ENCODE results near the gene AKR1C3.
"Not testable (repeated sequence)": the region's sequence is repeated elsewhere in the genome, so short reads cannot be mapped to it uniquely, and the experiment has no call there.

The AKR1C3 gene

DNA sequence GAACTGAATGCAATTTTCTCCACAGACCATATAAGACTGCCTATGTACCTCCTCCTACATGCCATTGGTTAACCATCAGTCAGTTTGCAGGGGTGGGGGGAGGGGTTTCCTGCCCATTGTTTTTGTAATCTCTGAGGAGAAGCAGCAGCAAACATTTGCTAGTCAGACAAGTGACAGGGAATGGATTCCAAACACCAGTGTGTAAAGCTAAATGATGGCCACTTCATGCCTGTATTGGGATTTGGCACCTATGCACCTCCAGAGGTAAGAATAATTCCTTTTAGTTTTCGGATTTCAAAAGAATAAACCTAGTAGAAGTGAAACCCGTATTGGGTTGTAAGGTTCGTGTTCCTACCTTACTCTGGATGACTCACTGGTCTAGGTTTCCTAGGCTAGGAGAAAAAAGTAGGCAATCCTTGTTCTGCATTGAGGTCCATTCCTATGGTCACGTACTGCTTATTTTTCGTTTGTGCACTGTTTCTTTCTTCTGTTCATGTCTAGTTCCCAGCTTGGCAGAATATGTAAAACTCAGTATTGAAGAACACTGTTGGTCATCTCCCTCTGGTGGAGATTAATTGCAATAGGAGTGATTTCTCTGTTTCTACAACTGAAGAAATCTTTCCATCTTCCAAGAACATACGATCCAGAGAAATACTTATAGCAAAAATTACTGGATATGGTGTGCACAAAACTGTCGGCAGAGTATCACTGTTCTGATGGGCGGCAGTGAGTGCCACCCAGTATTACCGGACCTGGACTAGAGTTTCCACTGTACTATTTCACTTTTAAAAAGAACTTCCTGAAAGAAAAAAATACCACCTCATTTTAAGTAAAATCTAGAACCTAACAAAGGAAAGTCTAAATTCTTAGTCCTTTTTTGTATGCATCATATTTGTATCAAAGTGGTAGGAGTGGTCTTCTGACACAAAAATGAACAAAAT lies at the start of gene AKR1C3:
Gene AKR1C3, plus strand, starts transcription at position 150 of the 941 bp plus-strand sequence. Its CDS starts 31 bp downstream, at position 181.
- no peak for DNase-seq (ENCODE audit: low read depth in 2 of 2)

DNA sequence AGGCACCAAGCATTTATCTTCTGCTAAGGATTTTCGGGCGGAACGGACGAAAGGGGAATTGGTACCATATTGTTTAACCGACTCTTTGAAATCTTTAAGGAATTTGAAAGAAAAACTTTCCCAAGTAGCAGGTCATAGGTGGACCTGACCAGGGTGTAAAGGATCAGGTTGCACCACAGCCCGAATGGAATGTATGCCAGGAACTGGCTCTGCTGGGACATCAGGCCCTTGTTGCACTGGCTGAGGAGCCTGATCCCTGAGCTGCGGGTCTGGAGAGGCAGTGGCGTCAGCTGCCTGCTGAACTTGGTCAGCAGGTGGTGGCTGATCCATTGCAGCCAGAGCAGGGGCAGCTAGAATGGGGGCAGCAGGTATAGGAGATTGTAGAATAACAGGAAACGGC lies 49.1 kb upstream of the AKR1C3 start:
- DNase-seq (ENCODE audit: low read depth in 2 of 2) = no peak

DNA sequence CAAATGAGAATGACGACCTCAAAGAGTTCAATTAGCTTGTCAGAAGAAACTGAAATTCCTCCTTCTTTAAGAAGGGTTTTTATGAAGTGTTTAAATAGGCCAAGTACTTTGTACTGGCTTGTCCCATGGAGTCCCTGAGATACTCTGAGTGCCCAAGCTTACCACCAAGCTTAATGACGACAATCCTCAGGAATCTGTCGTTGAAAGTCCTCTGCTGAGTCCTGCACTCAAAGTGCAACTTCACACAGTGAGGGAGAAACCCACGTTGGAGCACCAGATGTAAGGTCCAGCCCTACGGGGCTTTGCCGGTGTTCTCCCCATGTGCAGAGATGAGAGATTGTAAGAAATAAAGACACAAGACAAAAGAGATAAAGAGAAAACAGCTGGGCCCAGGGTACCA lies 47.8 kb upstream of the AKR1C3 start:
- DNase-seq (ENCODE audit: low read depth in 2 of 2) = no peak

DNA sequence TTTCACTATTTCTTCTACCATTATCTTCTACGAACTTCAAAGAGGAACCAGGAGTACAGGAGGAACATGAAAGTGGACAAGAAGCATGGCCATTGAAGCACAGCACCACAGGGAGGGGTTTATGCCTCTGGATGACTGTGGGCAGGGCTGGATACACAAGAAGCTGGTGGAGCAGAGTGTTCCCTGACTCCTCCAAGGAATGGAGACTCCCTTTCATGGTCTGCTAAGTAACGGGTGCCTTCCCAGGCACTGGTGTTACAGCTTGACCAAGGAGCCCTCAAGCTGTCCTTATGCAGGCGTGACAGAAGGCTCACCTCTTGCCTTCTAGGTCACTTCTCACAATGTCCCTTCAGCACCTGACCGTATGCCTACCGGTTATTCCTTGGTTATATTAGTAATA lies 47.2 kb upstream of the AKR1C3 start:
- not testable (repeated sequence) for DNase-seq (ENCODE audit: low read depth in 2 of 2)

DNA sequence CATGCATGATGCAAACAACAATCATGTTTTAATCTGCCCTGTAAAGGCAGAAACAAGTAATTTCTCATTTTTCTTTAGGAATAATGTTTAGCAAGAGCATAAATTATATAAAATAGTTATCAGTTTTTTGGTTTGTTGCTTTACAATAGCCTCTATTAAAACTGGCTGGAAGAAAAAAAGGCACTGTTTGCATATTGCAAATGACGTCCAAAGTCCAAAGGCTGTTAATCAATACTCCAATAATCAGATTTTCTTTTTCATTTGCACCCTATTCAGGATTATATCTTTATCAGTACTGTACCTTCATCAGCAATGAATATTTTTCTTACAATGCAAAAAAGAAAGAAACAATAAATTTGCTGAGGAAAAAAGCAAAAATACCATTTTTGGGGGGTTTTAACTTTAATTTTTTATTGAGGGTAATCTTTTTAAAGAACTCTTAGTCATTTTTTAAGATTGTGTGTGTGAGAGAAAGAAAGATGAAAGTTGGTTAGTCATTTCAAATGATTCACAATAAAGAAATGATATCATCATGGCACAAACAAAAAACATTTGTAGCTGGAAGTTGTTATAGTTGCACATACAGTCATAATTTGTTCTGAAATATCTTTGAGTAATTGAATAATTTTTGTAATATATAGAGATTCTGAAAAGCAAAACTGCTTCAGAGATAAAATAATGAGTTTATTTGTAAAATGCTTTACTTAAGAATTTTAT lies 46.1 kb upstream of the AKR1C3 start:
- DNase-seq (ENCODE audit: low read depth in 2 of 2) = no peak

DNA sequence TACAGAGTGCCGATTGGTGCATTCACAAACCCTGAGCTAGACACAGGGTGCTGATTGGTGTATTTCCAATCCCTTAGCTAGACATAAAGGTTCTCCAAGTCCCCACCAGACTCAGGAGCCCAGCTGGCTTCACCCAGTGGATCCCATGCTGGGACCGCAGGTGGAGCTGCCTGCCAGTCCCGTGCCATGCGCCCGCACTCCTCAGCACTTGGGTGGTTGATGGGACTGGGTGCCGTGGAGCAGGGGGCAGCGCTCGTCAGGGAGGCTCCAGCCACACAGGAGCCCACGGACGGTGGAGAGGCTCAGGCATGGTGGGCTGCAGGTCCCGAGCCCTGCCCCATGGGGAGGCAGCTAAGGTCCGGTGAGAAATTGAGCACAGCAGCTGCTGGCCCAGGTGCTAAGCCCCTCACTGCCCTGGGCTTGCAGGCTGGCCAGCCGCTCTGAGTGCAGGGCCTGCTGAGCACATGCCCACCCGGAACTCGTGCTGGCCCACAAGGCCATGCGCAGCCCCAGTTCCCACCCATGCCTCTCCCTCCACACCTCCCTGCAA lies 41.2 kb upstream of the AKR1C3 start:
- DNase-seq (ENCODE audit: low read depth in 2 of 2) = not testable (repeated sequence)

DNA sequence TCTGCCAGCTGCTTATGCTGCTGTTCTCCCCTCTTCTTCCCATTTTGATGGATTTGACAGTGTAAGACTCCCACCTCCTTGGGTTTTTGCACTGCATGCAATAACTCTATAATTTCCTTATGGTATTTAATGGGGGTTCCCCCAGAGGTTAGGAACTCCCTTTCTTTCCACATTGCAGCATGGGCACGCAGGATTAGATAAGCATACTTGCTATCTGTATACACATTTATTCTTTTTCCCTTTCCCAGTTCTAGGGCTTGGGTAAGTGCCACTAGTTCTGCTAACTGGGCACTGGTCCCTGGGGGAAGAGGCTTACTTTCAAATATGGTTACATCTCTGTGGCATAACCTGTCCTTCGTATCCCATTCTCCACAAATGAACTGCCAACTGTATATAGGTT lies 39.4 kb upstream of the AKR1C3 start:
- not testable (repeated sequence) for DNase-seq (ENCODE audit: low read depth in 2 of 2)

DNA sequence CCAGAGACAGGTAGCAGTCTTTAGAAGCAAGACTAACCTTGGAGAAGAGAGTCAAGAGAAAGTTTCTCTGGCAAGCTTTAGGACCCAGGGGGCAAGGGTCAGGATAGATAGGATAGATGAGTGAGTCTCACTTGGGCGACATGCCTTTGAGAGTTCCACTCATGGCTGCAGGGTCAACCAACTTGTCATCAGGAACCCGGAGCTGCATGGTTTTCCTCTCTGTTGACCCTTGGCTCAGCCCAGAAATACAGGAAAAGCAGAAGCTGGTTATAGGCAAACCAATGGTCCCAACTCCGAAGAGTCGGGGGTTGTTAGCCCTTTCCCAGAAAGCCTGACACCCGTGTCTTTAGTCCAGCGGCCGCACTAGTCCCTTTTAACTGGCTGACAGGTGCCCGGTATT lies 34.9 kb upstream of the AKR1C3 start:
- not testable (repeated sequence) for DNase-seq (ENCODE audit: low read depth in 2 of 2)

DNA sequence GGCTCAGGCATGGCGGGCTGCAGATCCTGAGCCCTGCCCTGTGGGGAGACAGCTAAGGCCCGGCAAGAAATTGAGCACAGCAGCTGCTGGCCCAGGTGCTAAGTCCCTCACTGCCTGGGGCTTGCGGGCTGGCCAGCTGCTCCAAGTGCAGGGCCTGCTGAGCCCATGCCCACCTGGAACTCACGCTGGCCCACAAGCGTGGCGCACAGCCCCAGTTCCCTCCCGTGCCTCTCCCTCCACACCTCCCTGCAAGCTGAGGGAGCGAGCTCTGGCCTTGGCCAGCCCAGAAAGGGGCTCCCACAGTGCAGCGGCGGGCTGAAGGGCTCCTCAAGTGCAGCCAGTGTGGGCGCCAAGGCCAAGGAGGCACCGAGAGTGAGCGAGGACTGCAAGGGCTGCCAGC lies 33.4 kb upstream of the AKR1C3 start:
- not testable (repeated sequence) for DNase-seq (ENCODE audit: low read depth in 2 of 2)

DNA sequence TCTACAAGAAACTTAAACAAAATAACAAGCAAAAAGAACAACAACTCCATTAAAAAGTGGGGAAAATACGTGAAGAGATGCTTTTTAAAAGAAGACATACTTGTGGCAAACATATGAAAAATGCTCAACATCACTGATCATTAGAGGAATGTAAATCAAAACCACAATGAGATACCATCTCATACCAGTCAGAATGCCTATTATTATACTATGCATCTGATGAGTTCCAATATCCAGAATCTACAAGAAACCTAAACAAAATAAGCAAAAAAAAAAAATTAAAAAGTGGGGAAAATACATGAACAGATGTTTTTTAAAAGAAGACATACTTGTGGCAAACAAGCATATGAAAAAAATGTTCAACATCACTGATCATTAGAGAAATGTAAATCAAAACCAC lies 29.6 kb upstream of the AKR1C3 start:
- no peak for DNase-seq (ENCODE audit: low read depth in 2 of 2)

DNA sequence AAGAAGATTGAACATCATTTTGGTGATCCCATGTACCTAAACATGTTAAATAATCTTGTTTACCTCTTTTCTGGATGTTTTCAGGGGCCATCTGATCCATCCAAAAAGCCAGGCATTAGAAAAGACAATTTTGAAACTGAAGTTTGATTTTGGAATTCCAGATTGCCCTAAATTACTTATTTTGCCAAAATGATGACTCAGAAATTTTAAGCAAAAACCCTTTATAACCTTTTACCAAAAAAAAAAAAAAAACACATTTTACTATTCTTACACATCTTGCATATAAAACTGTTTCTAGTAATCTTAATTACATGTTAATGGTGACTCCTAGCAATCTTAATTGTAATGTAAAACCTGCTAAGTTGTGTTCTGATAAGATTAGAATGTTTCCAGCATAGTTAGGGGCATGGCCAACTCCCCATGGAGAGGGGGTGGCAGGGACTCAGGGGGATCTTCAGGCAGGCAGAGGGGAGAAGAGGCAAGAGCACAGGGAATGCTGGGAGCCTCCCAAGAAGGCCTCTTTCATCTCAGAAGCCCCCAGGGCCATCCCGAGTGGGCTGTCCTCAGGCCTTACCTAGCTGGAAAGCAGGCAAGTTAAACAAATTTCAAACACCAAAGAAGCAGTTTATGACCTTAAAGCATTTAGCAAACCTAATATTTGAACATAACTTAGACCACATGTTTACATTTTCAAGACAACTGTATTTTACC lies 25.8 kb upstream of the AKR1C3 start:
- no peak for DNase-seq (ENCODE audit: low read depth in 2 of 2)

DNA sequence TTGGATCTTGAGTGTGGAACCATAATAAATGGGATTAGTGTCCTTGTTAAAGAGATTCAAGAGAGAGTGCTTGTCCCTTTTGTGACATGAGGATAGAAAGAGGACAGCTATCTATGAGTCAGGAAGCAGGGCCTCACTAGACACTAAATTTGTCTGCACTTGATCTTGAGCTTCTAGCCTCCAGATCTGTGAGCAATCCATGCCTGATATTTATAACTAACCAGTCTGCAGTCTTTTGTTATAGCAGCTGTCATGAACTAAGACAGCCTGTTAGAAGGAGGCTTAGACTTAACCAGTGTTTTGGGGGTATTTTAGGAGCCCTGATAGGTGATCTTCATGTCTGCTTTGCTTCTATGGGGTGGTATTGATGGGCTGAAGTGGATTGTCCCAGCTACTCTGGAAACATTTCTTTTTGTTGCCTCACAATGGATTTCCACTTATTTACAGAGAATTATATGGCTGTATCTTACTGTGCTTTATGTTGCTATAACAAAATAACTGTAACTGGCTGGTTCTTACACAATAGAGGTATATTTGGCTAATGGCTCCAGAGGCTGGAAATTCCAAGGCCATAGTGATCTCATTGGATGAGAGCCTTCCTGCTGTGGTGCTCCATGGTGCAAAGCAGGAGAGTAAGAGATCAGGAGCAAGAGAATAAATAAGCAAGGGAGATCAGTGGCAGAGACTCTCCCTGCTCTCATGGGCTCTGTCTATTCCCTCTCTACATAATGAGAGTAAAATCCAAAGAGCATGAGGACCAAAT lies 23.4 kb upstream of the AKR1C3 start:
- DNase-seq (ENCODE audit: low read depth in 2 of 2) = no peak

DNA sequence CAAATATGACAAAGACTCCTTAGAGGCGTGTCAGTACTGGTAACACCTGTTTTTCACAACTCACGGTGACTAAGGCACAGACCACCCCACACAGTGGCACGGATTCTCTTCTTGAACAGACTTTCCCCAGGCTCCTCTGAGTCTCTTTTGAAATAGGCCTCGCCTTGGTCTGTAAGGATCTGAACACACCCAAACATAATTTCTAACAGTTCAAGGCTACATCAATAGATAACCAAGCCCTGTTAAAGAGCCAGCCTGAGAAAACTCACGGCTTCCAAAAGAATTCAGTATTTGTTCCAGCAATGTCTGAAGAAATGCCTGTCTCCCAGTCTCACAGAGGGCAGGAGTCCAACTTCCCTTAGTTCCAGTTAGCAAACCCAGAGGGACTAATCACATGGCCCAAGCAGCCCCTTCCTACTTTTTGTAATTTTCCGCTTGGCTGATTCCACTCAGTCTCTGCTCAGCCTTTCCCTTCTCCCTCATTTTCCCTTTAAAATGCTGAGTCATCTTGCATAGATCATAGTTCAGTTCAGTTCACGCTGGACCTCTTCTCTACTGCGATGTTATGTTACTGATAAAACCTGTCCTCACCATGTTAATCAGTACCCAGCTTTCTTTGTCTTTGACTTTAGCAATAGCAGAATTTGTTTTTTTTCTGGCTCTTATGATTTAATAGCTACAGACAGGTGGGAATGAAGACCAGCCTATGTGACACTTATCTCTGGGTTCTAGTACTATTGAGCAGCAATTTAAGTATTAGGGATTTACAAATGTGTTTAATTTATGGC lies 22.6 kb upstream of the AKR1C3 start:
- DNase-seq (ENCODE audit: low read depth in 2 of 2) = no peak

DNA sequence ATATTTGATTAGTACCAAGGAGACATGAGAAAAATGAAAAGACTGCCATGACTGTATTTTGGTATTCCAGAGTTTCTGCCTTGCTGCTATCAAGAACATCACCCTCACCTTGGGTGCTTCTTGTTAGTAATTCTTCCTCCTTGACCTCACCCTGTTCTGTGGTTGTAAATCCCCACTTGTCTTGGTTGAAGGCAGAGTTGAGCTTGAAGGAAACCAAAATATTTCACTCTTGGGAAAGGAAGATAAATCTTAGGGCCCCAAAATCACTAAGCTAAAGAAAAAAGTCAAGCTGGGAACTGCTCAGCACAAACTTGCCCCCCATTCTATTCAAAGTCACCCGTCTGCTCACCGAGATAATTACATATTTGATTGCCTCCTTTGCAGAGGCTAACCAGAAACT lies 20.6 kb upstream of the AKR1C3 start:
- DNase-seq (ENCODE audit: low read depth in 2 of 2) = no peak

DNA sequence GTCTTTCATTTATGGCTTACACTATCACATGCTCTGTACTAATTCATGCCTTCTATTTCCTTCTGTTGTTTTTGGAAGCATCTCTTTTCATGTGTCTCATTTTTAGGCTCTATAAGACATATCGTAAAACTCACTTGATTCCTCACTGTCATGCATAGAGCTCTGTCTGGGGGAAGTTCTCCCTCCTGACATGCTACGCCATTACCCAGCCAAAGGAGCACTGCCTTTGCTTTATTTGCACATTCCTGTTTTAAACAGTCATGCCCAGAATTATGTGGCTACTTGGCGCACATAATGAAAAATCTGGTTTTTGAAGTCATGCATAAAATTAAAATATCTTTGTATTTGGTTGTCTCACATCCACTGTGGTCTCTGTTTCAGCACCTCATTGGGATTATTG lies 17.6 kb upstream of the AKR1C3 start:
- DNase-seq (ENCODE audit: low read depth in 2 of 2) = no peak

DNA sequence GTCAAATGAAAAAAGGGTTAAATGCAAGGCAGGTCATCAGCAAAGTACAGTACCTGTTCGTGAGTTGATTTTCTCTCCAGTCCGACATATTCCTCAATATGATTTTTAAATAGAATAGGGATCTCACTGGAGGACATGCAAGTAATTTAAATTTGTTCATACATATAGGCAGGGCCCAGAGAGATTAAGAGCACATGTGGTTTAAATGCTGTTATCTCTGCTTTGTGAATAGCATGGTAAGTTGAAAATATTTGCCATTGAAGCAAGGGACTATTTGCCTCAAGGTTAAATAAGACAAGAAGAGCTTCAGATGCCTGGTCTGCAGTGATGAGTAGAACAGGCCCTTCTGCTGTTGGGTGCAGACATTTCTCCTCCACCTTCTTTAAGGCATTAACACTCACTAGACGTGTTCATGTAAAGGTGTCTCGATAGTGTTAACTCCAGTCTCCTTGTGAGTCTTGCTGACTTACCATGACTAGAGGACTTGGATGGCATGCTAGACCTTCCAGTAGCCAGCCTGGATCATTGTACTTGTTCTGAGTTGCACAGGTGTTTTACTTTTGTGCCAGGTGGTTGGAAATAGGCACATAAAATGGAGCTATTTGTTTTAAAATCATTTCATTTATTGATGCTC lies 15.6 kb upstream of the AKR1C3 start:
- no peak for DNase-seq (ENCODE audit: low read depth in 2 of 2)

DNA sequence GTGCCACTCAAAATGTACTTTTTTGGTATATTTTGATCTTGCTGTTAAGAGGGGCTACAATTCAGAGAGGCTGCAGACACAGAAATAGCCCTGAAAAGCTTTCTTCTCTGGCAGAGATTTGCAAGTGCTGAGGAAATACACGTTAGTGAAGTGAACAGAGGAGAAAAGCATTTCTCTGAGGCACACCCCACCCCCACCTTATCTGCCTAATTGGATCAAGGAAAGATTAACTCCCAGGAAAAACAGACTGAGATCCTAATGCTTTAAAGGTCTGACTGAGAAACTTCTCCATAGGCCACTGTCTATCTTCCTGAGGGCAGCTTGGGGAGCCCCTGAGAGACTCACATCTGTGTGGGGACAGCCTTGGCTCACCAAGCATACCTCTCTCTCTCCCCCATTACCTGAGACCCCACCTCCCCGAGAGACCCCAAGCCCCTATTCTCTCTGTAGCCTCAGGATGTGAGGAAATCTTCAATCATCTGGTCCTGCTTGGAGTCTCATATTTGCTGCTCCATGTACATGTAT lies 14.8 kb upstream of the AKR1C3 start:
- no peak for DNase-seq (ENCODE audit: low read depth in 2 of 2)

DNA sequence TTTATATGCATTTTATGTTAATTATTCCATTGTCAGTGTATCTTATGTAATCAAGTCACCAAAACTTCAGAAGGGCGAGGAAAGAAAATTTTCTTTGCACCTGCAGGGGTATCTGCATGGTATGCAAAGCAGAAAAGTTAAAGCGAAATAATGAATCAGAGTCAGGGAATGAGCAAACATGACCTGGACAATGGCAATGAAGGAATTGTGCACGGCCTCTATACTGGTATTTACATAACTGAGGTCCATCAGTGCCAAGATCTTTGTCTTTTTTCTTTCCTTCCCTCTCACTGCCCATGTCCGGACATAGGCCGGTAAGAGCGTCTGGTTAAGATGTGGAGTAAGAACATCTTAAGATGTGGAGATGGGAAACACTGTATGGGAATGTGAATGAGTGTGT lies 14.4 kb upstream of the AKR1C3 start:
- DNase-seq (ENCODE audit: low read depth in 2 of 2) = no peak

DNA sequence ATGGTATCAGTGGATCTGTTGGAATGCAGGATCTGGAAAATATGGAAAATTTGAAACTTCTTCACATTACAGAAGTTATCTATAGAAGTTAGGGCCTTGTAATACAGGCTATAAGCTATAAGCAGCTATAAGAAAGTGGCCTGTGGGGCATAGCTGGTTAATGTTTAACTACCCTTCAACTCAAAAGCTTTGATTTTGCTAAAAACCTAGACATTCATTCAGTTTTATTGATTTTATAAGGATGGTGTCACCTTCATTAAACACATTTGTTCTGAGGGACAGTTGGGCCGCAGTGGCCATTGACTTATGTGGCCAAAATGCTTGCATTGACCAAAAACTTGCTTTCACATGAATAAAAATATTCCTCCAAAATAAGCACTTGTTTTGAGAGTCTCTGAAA lies 13.1 kb upstream of the AKR1C3 start:
- no peak for DNase-seq (ENCODE audit: low read depth in 2 of 2)

Data from stimulated activated CD4-positive, alpha-beta T cell treated with anti-CD3 and anti-CD28 coated beads, Interleukin-1b, Interleukin-23, amount 100 ng/mL, for 1 hour (primary cell).